ENCODE data around the gene HYKK.
"Not testable (repeated sequence)": the region's sequence is repeated elsewhere in the genome, so short reads cannot be mapped to it uniquely, and the experiment has no call there.

The HYKK gene

GRCh38 chr15:78506971-78507830 is at the start of gene HYKK:
Gene HYKK, plus strand, starts transcription at chr15:78507577. Its CDS starts 5,512 bp downstream, at chr15:78513089.
- peak; percentile 79 to 85 for DNase-seq

GRCh38 chr15:78460737-78461136 is 46.6 kb upstream of the HYKK start:
- DNase-seq, result no peak

- DNase-seq, result no peak
These were observed 46.0 kb upstream of the HYKK start for GRCh38 chr15:78461171-78461888.

GRCh38 chr15:78469031-78469430 is 38.3 kb upstream of the HYKK start:
- DNase-seq, result no peak

GRCh38 chr15:78477295-78477694 is 30.1 kb upstream of the HYKK start:
- no peak for DNase-seq

- no peak for DNase-seq
These were observed 27.7 kb upstream of the HYKK start for GRCh38 chr15:78479650-78480049.

- no peak for DNase-seq
These were observed 25.5 kb upstream of the HYKK start for GRCh38 chr15:78481917-78482316.

- no peak for DNase-seq
These were observed 14.5 kb upstream of the HYKK start for GRCh38 chr15:78492872-78493271.

- no peak for DNase-seq
These were observed 5.5 kb upstream of the HYKK start for GRCh38 chr15:78501857-78502256.

- no peak for DNase-seq
These were observed 4.7 kb upstream of the HYKK start for GRCh38 chr15:78502641-78503040.

GRCh38 chr15:78507831-78508160 is 419 bp downstream of the HYKK start:
- peak in 1 of 2 donors; percentile 28 for DNase-seq

- no peak for DNase-seq
These were observed 895 bp downstream of the HYKK start for GRCh38 chr15:78508272-78508671.

GRCh38 chr15:78509726-78510312 is 2.4 kb downstream of the HYKK start:
- DNase-seq, result no peak

- not testable (repeated sequence) for DNase-seq
These were observed 12.7 kb downstream of the HYKK start for GRCh38 chr15:78520035-78520434.

GRCh38 chr15:78524230-78524629 is 16.9 kb downstream of the HYKK start:
- DNase-seq, result no peak

- DNase-seq, result no peak
These were observed 19.9 kb downstream of the HYKK start for GRCh38 chr15:78527325-78527724.

- no peak for DNase-seq
These were observed 26.0 kb downstream of the HYKK start for GRCh38 chr15:78533331-78533730.

- no peak for DNase-seq
These were observed 28.8 kb downstream of the HYKK start for GRCh38 chr15:78536134-78536533.

GRCh38 chr15:78537266-78537905 is 30.0 kb downstream of the HYKK start:
- no peak for DNase-seq

- no peak for DNase-seq
These were observed 31.0 kb downstream of the HYKK start for GRCh38 chr15:78538358-78538757.

- DNase-seq, result peak in 1 of 2 donors; percentile 21
These were observed 32.2 kb downstream of the HYKK start for GRCh38 chr15:78539464-78540140.

GRCh38 chr15:78540141-78540870 is 32.9 kb downstream of the HYKK start, which contains the start of gene PSMA4:
Gene PSMA4, plus strand, starts transcription at chr15:78540444. Its CDS starts 1,484 bp downstream, at chr15:78541928.
- DNase-seq, result peak; percentile 95 to 97

All from stimulated activated CD4-positive, alpha-beta T cell treated with anti-CD3 and anti-CD28 coated beads, Interleukin-2, amount 100 ng/mL, for 24 hours (primary cell).